Neural progenitor cell (in vitro differentiated cells): ENCODE data around the gene GPR135.

ENCODE experiments used
- CTCF ChIP-seq: fragments of 200-600 bp; sonication (generic); IDR thresholded peaks from 2 replicates; pipeline ENCODE4 v1.5.1; 2017; ENCODE audit warnings: antibody characterized with exemption, mild to moderate bottlenecking
- EZH2 ChIP-seq: fragments of 200-600 bp; sonication (generic); IDR thresholded peaks from 2 replicates; pipeline ENCODE4 v1.6.1; 2017; ENCODE audit warnings: antibody characterized with exemption, mild to moderate bottlenecking, moderate library complexity

- no peak for TF ChIP-seq CTCF
- TF ChIP-seq EZH2: no peak
Measured at GRCh38 chr14:59415836-59416602, 49.2 kb downstream of the GPR135 start.
